ENCODE data around the gene DLL4. TPM values are rescaled to one million over a fixed set of nuclear protein-coding genes. Genes with fewer than 3 reads are reported as not detected.

Gene DLL4
- polyA plus RNA-seq, 1 donor from 2014 or later, result 2.2 TPM

DNA sequence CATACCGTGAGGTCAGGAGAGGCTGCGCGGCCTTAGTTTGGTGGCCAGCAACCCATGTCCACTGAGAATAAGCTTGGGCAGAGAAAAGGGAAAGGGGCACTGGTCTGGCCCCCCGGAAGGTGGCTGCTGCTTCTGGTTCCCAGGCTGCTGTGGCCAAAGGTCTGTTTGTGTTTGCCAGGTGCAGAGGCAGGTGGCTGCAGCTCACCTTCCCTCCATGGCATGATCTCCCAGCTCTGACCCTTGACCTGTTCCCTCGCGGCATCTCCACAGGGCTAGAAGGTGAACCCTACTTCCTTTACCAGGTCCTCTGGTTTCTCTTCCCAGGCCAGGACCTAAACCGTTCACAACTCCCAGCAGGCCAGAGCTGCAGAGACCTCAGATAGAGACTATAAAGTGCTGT lies 21.0 kb upstream of the DLL4 start:
- Histone ChIP-seq H3K9me2 (ENCODE audit: insufficient read depth, low read length) (no peaks in the 10 kb centered on the region), H3K36me3 (ENCODE audit: insufficient read depth, low read length) (no peaks in the 10 kb centered on the region), H3K9ac (ENCODE audit: low read length) (no peak overlapping the region), H3K9me3 (ENCODE audit: low read length) (no peaks in the 10 kb centered on the region), H3K27ac (ENCODE audit: low read length) (no peak overlapping the region), H3K79me2 (replicated peaks; ENCODE audit: insufficient read depth, low read length) (no peaks in the 10 kb centered on the region), H3F3A (ENCODE audit: insufficient read depth, low read length, poor library complexity, severe bottlenecking) (peaks cover 4% of the 10 kb centered on the region), H2AFZ (ENCODE audit: low read depth, low read length) (no peak overlapping the region), H3K4me3 (ENCODE audit: low read length) (no peak overlapping the region), H3K4me2 (ENCODE audit: low read length) (no peak overlapping the region), H3K27me3 (ENCODE audit: insufficient read depth, low read depth, low read length) (no peaks in the 10 kb centered on the region), H4K20me1 (ENCODE audit: insufficient read depth) (peaks cover 8% of the 10 kb centered on the region)
- TF ChIP-seq, protein P1, sequence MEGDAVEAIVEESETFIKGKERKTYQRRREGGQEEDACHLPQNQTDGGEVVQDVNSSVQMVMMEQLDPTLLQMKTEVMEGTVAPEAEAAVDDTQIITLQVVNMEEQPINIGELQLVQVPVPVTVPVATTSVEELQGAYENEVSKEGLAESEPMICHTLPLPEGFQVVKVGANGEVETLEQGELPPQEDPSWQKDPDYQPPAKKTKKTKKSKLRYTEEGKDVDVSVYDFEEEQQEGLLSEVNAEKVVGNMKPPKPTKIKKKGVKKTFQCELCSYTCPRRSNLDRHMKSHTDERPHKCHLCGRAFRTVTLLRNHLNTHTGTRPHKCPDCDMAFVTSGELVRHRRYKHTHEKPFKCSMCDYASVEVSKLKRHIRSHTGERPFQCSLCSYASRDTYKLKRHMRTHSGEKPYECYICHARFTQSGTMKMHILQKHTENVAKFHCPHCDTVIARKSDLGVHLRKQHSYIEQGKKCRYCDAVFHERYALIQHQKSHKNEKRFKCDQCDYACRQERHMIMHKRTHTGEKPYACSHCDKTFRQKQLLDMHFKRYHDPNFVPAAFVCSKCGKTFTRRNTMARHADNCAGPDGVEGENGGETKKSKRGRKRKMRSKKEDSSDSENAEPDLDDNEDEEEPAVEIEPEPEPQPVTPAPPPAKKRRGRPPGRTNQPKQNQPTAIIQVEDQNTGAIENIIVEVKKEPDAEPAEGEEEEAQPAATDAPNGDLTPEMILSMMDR (IDR thresholded peaks at IDR 0.05; ENCODE audit: poor library complexity, severe bottlenecking), result no peak
- TF ChIP-seq SMC3 (conservative IDR thresholded peaks at IDR 0.05; ENCODE audit: poor library complexity) (no peak), EP300 (conservative IDR thresholded peaks at IDR 0.05; ENCODE audit: poor library complexity, severe bottlenecking) (no peak), TAF1 (IDR thresholded peaks at IDR 0.05; ENCODE audit: low read depth) (no peak), EZH2 (IDR thresholded peaks at IDR 0.05; ENCODE audit: borderline replicate concordance, insufficient read depth, low read length, poor library complexity, severe bottlenecking) (no peak), POLR2AphosphoS5 (IDR thresholded peaks at IDR 0.05) (no peak), MXI1 (conservative IDR thresholded peaks at IDR 0.05; ENCODE audit: poor library complexity, severe bottlenecking) (no peak), RAD21 (conservative IDR thresholded peaks at IDR 0.05) (no peak)
- TF ChIP-seq, protein P2, sequence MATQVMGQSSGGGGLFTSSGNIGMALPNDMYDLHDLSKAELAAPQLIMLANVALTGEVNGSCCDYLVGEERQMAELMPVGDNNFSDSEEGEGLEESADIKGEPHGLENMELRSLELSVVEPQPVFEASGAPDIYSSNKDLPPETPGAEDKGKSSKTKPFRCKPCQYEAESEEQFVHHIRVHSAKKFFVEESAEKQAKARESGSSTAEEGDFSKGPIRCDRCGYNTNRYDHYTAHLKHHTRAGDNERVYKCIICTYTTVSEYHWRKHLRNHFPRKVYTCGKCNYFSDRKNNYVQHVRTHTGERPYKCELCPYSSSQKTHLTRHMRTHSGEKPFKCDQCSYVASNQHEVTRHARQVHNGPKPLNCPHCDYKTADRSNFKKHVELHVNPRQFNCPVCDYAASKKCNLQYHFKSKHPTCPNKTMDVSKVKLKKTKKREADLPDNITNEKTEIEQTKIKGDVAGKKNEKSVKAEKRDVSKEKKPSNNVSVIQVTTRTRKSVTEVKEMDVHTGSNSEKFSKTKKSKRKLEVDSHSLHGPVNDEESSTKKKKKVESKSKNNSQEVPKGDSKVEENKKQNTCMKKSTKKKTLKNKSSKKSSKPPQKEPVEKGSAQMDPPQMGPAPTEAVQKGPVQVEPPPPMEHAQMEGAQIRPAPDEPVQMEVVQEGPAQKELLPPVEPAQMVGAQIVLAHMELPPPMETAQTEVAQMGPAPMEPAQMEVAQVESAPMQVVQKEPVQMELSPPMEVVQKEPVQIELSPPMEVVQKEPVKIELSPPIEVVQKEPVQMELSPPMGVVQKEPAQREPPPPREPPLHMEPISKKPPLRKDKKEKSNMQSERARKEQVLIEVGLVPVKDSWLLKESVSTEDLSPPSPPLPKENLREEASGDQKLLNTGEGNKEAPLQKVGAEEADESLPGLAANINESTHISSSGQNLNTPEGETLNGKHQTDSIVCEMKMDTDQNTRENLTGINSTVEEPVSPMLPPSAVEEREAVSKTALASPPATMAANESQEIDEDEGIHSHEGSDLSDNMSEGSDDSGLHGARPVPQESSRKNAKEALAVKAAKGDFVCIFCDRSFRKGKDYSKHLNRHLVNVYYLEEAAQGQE (IDR thresholded peaks at IDR 0.05; ENCODE audit: borderline replicate concordance), result no peak

DNA sequence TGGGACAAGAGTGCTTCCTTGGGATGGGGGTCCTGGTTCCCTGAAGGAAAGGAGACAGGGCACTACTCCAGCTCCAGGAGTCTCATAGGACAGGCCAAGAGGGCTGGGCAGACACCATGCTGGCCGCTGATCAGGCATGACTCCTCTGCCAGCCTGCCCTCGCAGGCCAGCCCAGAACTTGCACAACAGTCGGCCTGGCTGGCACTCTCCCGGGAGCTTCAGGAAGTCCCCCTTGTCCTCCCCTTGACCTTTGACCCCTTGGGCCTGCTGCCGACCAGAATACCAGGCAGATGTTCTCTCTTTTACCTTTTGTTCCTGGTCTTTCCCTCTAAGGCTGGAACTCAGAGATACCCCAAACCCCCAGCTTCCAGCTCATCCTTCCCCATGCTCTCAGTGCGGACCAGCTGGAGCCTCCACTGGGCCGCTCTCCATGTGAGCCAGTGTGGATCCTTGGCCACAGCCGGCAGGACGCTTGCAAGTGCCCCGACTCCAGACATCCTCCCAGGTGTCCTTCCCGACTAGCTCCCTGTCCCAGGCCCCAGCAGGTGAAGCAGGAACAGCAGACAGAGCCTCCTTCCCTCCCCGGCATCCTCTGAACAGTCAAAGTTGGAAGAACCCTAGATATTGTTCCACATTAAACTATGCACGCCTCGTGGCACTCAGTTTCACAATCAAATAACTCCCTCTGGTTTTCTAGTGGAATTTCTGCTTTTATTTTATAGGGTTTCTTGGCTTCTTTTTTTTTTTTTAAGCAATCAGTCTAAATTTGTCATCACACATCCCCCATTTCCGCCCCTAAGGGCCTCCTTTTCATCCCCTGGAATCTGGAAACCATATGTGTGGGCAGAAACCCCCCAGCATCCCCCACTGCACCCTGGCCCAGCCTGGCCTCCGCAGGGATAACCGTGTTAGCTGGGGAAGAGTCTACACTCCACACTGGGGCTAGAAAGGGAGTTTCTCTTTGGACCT lies 19.2 kb upstream of the DLL4 start:
- Histone ChIP-seq H3K4me2 (ENCODE audit: low read length) (no peak overlapping the region), H3K9me2 (ENCODE audit: insufficient read depth, low read length) (no peaks in the 10 kb centered on the region), H3K4me3 (ENCODE audit: low read length) (no peak overlapping the region), H3F3A (ENCODE audit: insufficient read depth, low read length, poor library complexity, severe bottlenecking) (no peaks in the 10 kb centered on the region), H3K9me3 (ENCODE audit: low read length) (no peaks in the 10 kb centered on the region), H3K9ac (ENCODE audit: low read length) (no peak overlapping the region), H3K27me3 (ENCODE audit: insufficient read depth, low read depth, low read length) (no peaks in the 10 kb centered on the region), H3K27ac (ENCODE audit: low read length) (no peak overlapping the region), H2AFZ (ENCODE audit: low read depth, low read length) (no peak overlapping the region), H4K20me1 (ENCODE audit: insufficient read depth) (no peaks in the 10 kb centered on the region), H3K79me2 (replicated peaks; ENCODE audit: insufficient read depth, low read length) (no peaks in the 10 kb centered on the region), H3K36me3 (ENCODE audit: insufficient read depth, low read length) (no peaks in the 10 kb centered on the region)
- TF ChIP-seq, protein P1 (IDR thresholded peaks at IDR 0.05; ENCODE audit: poor library complexity, severe bottlenecking), result no peak
- TF ChIP-seq EZH2 (IDR thresholded peaks at IDR 0.05; ENCODE audit: borderline replicate concordance, insufficient read depth, low read length, poor library complexity, severe bottlenecking) (no peak), EP300 (conservative IDR thresholded peaks at IDR 0.05; ENCODE audit: poor library complexity, severe bottlenecking) (no peak), MXI1 (conservative IDR thresholded peaks at IDR 0.05; ENCODE audit: poor library complexity, severe bottlenecking) (no peak), TAF1 (IDR thresholded peaks at IDR 0.05; ENCODE audit: low read depth) (no peak), POLR2AphosphoS5 (IDR thresholded peaks at IDR 0.05) (no peak), RAD21 (conservative IDR thresholded peaks at IDR 0.05) (no peak), SMC3 (conservative IDR thresholded peaks at IDR 0.05; ENCODE audit: poor library complexity) (no peak)
- TF ChIP-seq, protein P2 (IDR thresholded peaks at IDR 0.05; ENCODE audit: borderline replicate concordance), result no peak

Measured in neural cell (in vitro differentiated cells).